ENCODE data around the gene ZNF396.

ZNF396 gene

GRCh38 chr18:35383136-35383535 lies 6.0 kb upstream of the ZNF396 start:
- DNase-seq (ENCODE audit: low spot score), result no peak

GRCh38 chr18:35379421-35379820 lies 2.3 kb upstream of the ZNF396 start:
- DNase-seq (ENCODE audit: low spot score), result no peak

- no peak for DNase-seq (ENCODE audit: low spot score)
These were observed 1.4 kb upstream of the ZNF396 start for GRCh38 chr18:35378574-35378896.

GRCh38 chr18:35377875-35378573 lies 887 bp upstream of the ZNF396 start:
- peak; percentile 51 for DNase-seq (ENCODE audit: low spot score)

GRCh38 chr18:35376393-35376741 lies 770 bp downstream of the ZNF396 start:
- no peak for DNase-seq (ENCODE audit: low spot score)

- no peak for DNase-seq (ENCODE audit: low spot score)
These were observed 2.4 kb downstream of the ZNF396 start for GRCh38 chr18:35374708-35375107.

GRCh38 chr18:35371412-35372195 lies 5.5 kb downstream of the ZNF396 start:
- DNase-seq (ENCODE audit: low spot score), result peak; percentile 75

GRCh38 chr18:35369126-35369525 lies 8.0 kb downstream of the ZNF396 start:
- DNase-seq (ENCODE audit: low spot score), result no peak

- no peak for DNase-seq (ENCODE audit: low spot score)
These were observed 8.5 kb downstream of the ZNF396 start for GRCh38 chr18:35368595-35368994.

- DNase-seq (ENCODE audit: low spot score), result no peak
These were observed 14.6 kb downstream of the ZNF396 start for GRCh38 chr18:35362531-35362930.

GRCh38 chr18:35361570-35362321 lies 15.4 kb downstream of the ZNF396 start:
- DNase-seq (ENCODE audit: low spot score), result no peak

GRCh38 chr18:35355140-35355618 lies 22.0 kb downstream of the ZNF396 start:
- DNase-seq (ENCODE audit: low spot score), result peak; percentile 92

- DNase-seq (ENCODE audit: low spot score), result no peak
These were observed 24.4 kb downstream of the ZNF396 start for GRCh38 chr18:35352778-35353177.

- no peak for DNase-seq (ENCODE audit: low spot score)
These were observed 24.9 kb downstream of the ZNF396 start for GRCh38 chr18:35352283-35352682.

GRCh38 chr18:35348001-35348400 lies 29.1 kb downstream of the ZNF396 start:
- no peak for DNase-seq (ENCODE audit: low spot score)

GRCh38 chr18:35345950-35346349 lies 31.2 kb downstream of the ZNF396 start:
- DNase-seq (ENCODE audit: low spot score), result no peak

- DNase-seq (ENCODE audit: low spot score), result no peak
These were observed 31.6 kb downstream of the ZNF396 start for GRCh38 chr18:35345460-35345921.

- no peak for DNase-seq (ENCODE audit: low spot score)
These were observed 32.2 kb downstream of the ZNF396 start for GRCh38 chr18:35344736-35345459.

GRCh38 chr18:35343936-35344735 lies 33.0 kb downstream of the ZNF396 start, which contains the start of gene ZNF24:
TSS of gene ZNF24 (minus strand) at chr18:35344420. CDS start at chr18:35340650, 3,770 bp downstream.
- peak; percentile 99 for DNase-seq (ENCODE audit: low spot score)

GRCh38 chr18:35343488-35343935 lies 33.6 kb downstream of the ZNF396 start:
- DNase-seq (ENCODE audit: low spot score), result no peak

- DNase-seq (ENCODE audit: low spot score), result no peak
These were observed 39.9 kb downstream of the ZNF396 start for GRCh38 chr18:35337286-35337685.
